Muscle layer of duodenum (tissue), 2 donors: ENCODE data around the gene HPGDS.
A peak's percentile ranks its signal among the peaks of the same experiment; 100 is the strongest.
"Not testable (repeated sequence)": the region's sequence is repeated elsewhere in the genome, so short reads cannot be mapped to it uniquely, and the experiment has no call there.

ENCODE experiments used
- H3K27ac ChIP-seq: one replicate; pipeline ENCODE4 v1.7.0; 2013; ENCODE audit warnings: mild to moderate bottlenecking, low read length
- H3K27me3 ChIP-seq: one replicate; pipeline ENCODE4 v1.7.0; 2013; ENCODE audit warnings: low read depth, mild to moderate bottlenecking, control low read depth, low read length
- H3K36me3 ChIP-seq, 2 donors: one replicate each; pipeline ENCODE4 v1.7.0; 2013; ENCODE audit warnings: low read length in 2 of 2, control low read depth in 1 of 2, mild to moderate bottlenecking in 1 of 2; ENCODE audit not compliant: insufficient read depth in 2 of 2, control insufficient read depth in 1 of 2
- H3K4me1 ChIP-seq, 2 donors: one replicate each; pipeline ENCODE4 v1.7.0; 2013; ENCODE audit warnings: low read length in 2 of 2, mild to moderate bottlenecking in 2 of 2, control low read depth in 1 of 2, moderate library complexity in 1 of 2; ENCODE audit not compliant: insufficient read depth in 2 of 2, control insufficient read depth in 1 of 2
- H3K4me3 ChIP-seq, 2 donors: one replicate each; pipeline ENCODE4 v1.7.0; 2013; ENCODE audit warnings: low read length in 2 of 2, low read depth in 1 of 2, mild to moderate bottlenecking in 1 of 2
- H3K9me3 ChIP-seq, 2 donors: one replicate each; pipeline ENCODE4 v1.7.0; 2013; ENCODE audit warnings: low read length in 2 of 2, control low read depth in 1 of 2, mild to moderate bottlenecking in 1 of 2; ENCODE audit not compliant: control insufficient read depth in 1 of 2
- donor health status: healthy.

HPGDS gene

GRCh38 chr4:94342694-94343093 is at the start of gene HPGDS:
Gene HPGDS, minus strand, starts transcription at chr4:94342836. Its CDS starts 8,207 bp downstream, at chr4:94334629.
- Histone ChIP-seq H3K4me3 (no peak within 1 kb of the TSS), H3K27me3 (no peaks in the 10 kb centered on the region), H3K4me1 (no peaks in the 10 kb centered on the region), H3K36me3 (no peaks in the 10 kb centered on the region), H3K27ac (peak within 1 kb of the TSS; percentile 48), H3K9me3 (no peaks in the 10 kb centered on the region)

GRCh38 chr4:94390804-94391410 is 48.3 kb upstream of the HPGDS start:
- H3K27me3 ChIP-seq: no peaks in the 10 kb centered on the region
- H3K27ac ChIP-seq: no peak overlapping the region
- H3K4me3 ChIP-seq: no peak overlapping the region
- no peaks in the 10 kb centered on the region for H3K9me3 ChIP-seq
- no peaks in the 10 kb centered on the region for H3K36me3 ChIP-seq
- H3K4me1 ChIP-seq: no peaks in the 10 kb centered on the region

GRCh38 chr4:94389595-94390267 is 47.1 kb upstream of the HPGDS start:
- Histone ChIP-seq H3K9me3 (no peaks in the 10 kb centered on the region), H3K27ac (no peak overlapping the region), H3K4me1 (no peaks in the 10 kb centered on the region), H3K4me3 (no peak overlapping the region), H3K27me3 (no peaks in the 10 kb centered on the region), H3K36me3 (no peaks in the 10 kb centered on the region)

GRCh38 chr4:94387965-94388364 is 45.3 kb upstream of the HPGDS start:
- H3K27ac ChIP-seq, H3K4me1 ChIP-seq, H3K36me3 ChIP-seq, H3K27me3 ChIP-seq, H3K9me3 ChIP-seq, H3K4me3 ChIP-seq: not testable (repeated sequence)

GRCh38 chr4:94385452-94385851 is 42.8 kb upstream of the HPGDS start:
- not testable (repeated sequence) for H3K4me1 ChIP-seq, H3K36me3 ChIP-seq, H3K27ac ChIP-seq, H3K27me3 ChIP-seq, H3K9me3 ChIP-seq, H3K4me3 ChIP-seq

- H3K4me3 ChIP-seq, H3K4me1 ChIP-seq, H3K9me3 ChIP-seq: not testable (repeated sequence)
Observed at GRCh38 chr4:94382891-94383290, 40.3 kb upstream of the HPGDS start.

GRCh38 chr4:94378047-94378446 is 35.4 kb upstream of the HPGDS start:
- Histone ChIP-seq H3K27ac (no peak overlapping the region), H3K36me3 (no peaks in the 10 kb centered on the region), H3K4me1 (no peaks in the 10 kb centered on the region), H3K9me3 (no peaks in the 10 kb centered on the region), H3K27me3 (no peaks in the 10 kb centered on the region), H3K4me3 (no peak overlapping the region)

More at GRCh38 chr4:94382891-94383290, 40.3 kb upstream of the HPGDS start:
- H3K27me3 ChIP-seq, H3K27ac ChIP-seq, H3K36me3 ChIP-seq: not testable (repeated sequence)

- Histone ChIP-seq H3K9me3 (no peaks in the 10 kb centered on the region), H3K4me1 (no peaks in the 10 kb centered on the region), H3K27me3 (no peaks in the 10 kb centered on the region), H3K4me3 (no peak overlapping the region), H3K27ac (no peak overlapping the region), H3K36me3 (no peaks in the 10 kb centered on the region)
Observed at GRCh38 chr4:94377294-94377693, 34.7 kb upstream of the HPGDS start.

- Histone ChIP-seq H3K27me3 (no peaks in the 10 kb centered on the region), H3K4me3 (no peak overlapping the region), H3K4me1 (no peaks in the 10 kb centered on the region), H3K27ac (no peak overlapping the region), H3K9me3 (no peaks in the 10 kb centered on the region), H3K36me3 (no peaks in the 10 kb centered on the region)
Observed at GRCh38 chr4:94375364-94375763, 32.7 kb upstream of the HPGDS start.

GRCh38 chr4:94373752-94374151 is 31.1 kb upstream of the HPGDS start:
- no peaks in the 10 kb centered on the region for H3K36me3 ChIP-seq
- H3K27ac ChIP-seq: no peak overlapping the region
- H3K4me3 ChIP-seq: no peak overlapping the region
- no peaks in the 10 kb centered on the region for H3K9me3 ChIP-seq
- no peaks in the 10 kb centered on the region for H3K4me1 ChIP-seq
- H3K27me3 ChIP-seq: no peaks in the 10 kb centered on the region

- H3K27ac ChIP-seq: no peak overlapping the region
- H3K9me3 ChIP-seq: no peaks in the 10 kb centered on the region
- H3K4me3 ChIP-seq: no peak overlapping the region
- no peaks in the 10 kb centered on the region for H3K36me3 ChIP-seq
- no peaks in the 10 kb centered on the region for H3K4me1 ChIP-seq
- no peaks in the 10 kb centered on the region for H3K27me3 ChIP-seq
Observed at GRCh38 chr4:94372991-94373390, 30.4 kb upstream of the HPGDS start.
